Activated CD8-positive, alpha-beta memory T cell treated with anti-CD3 and anti-CD28 coated beads for 4 hours (primary cell): ENCODE measurements around the gene SEPSECS.

ENCODE experiments used
- DNase-seq, 2 donors: peaks; one replicate each; pipeline ENCODE4 v3.0.0-alpha.2; 2020; ENCODE audit warnings: low read depth in 2 of 2

Gene SEPSECS

GRCh38 chr4:25159837-25160713 lies at the start of gene SEPSECS:
Gene SEPSECS (minus strand): TSS chr4:25160449. CDS start chr4:25160369, 80 bp downstream.
- peak; percentile 84 to 90 for DNase-seq

- no peak for DNase-seq
These were observed 49.5 kb upstream of the SEPSECS start for GRCh38 chr4:25209702-25210101.

GRCh38 chr4:25207997-25208396 lies 47.7 kb upstream of the SEPSECS start:
- DNase-seq, result no peak

- DNase-seq, result no peak
These were observed 38.5 kb upstream of the SEPSECS start for GRCh38 chr4:25198713-25199112.

GRCh38 chr4:25190407-25190806 lies 30.2 kb upstream of the SEPSECS start:
- no peak for DNase-seq

GRCh38 chr4:25184056-25184455 lies 23.8 kb upstream of the SEPSECS start:
- DNase-seq, result no peak

- no peak for DNase-seq
These were observed 22.7 kb upstream of the SEPSECS start for GRCh38 chr4:25182937-25183336.

GRCh38 chr4:25180524-25181131 lies 20.4 kb upstream of the SEPSECS start:
- no peak for DNase-seq

GRCh38 chr4:25178838-25179261 lies 18.6 kb upstream of the SEPSECS start:
- no peak for DNase-seq

- DNase-seq, result no peak
These were observed 16.9 kb upstream of the SEPSECS start for GRCh38 chr4:25177147-25177546.

GRCh38 chr4:25174674-25175073 lies 14.4 kb upstream of the SEPSECS start:
- no peak for DNase-seq

- DNase-seq, result no peak
These were observed 13.0 kb upstream of the SEPSECS start for GRCh38 chr4:25172961-25173915.

- no peak for DNase-seq
These were observed 11.1 kb upstream of the SEPSECS start for GRCh38 chr4:25171201-25171865.

GRCh38 chr4:25169446-25169845 lies 9.2 kb upstream of the SEPSECS start:
- DNase-seq, result no peak

- DNase-seq, result no peak
These were observed 5.7 kb upstream of the SEPSECS start for GRCh38 chr4:25165916-25166315.

GRCh38 chr4:25163196-25163595 lies 2.9 kb upstream of the SEPSECS start:
- DNase-seq, result no peak

GRCh38 chr4:25162566-25162965 lies 2.3 kb upstream of the SEPSECS start:
- no peak for DNase-seq

GRCh38 chr4:25161593-25161950 lies 1.3 kb upstream of the SEPSECS start:
- DNase-seq, result no peak

- no peak for DNase-seq
These were observed 704 bp upstream of the SEPSECS start for GRCh38 chr4:25160714-25161592.

- DNase-seq, result no peak
These were observed 1.4 kb downstream of the SEPSECS start for GRCh38 chr4:25158817-25159216.

- DNase-seq, result no peak
These were observed 3.2 kb downstream of the SEPSECS start for GRCh38 chr4:25157081-25157480.
